Panc1 (cell line): ENCODE measurements around the gene MSRB1.

ENCODE experiments used
- CTCF ChIP-seq: fragments of 450-650 bp; IDR thresholded peaks from 2 replicates; pipeline ENCODE4 v1.5.1; 2017; ENCODE audit warnings: mild to moderate bottlenecking
- REST ChIP-seq, 2 experiments: IDR thresholded peaks; 2 replicates each; pipeline ENCODE4 v1.6.1; 2011 to 2012; ENCODE audit warnings: low read depth in 2 of 2, control low read depth in 1 of 2, low read length in 1 of 2, mild to moderate bottlenecking in 1 of 2, moderate library complexity in 1 of 2; ENCODE audit not compliant: insufficient read depth in 1 of 2

- TF ChIP-seq CTCF (no peak), REST (IDR thresholded peaks at IDR 0.05; ENCODE audit: insufficient read depth in 1 of 2, low read depth in 2 of 2, low read length in 1 of 2) (no peak)
Observed at GRCh38 chr16:1917665-1918350, 25.2 kb downstream of the MSRB1 start.
